CD4-positive, alpha-beta T cell treated with Interleukin-15 for 4 hours (primary cell): ENCODE data around the gene SLC12A6.

Experiments
- DNase-seq: peaks from one replicate; pipeline ENCODE4 v3.0.0-alpha.2; 2020; ENCODE audit warnings: low spot score

Gene SLC12A6

DNA sequence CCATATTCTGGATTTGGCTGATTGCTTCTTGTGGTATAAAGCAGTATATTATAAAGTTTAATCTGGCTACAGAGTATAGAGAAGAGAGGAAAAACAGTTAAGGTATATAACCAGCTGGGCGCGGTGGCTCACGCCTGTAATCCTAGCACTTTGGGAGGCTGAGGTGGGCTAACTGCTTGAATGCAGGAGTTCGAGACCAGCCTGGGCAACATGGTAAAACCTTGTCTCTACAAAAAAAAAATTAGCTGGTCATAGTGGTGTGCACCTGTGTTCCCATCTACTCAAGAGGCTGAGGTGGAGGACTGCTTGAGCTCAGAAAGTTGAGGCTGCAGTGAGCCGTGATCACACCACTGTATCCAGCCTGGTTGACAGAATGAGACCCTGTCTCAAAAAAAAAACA is 7.3 kb downstream of the SLC12A6 start:
- DNase-seq, result no peak

- no peak for DNase-seq
Observed at GRCh38 chr15:34329006-34329405, 8.6 kb downstream of the SLC12A6 start.

DNA sequence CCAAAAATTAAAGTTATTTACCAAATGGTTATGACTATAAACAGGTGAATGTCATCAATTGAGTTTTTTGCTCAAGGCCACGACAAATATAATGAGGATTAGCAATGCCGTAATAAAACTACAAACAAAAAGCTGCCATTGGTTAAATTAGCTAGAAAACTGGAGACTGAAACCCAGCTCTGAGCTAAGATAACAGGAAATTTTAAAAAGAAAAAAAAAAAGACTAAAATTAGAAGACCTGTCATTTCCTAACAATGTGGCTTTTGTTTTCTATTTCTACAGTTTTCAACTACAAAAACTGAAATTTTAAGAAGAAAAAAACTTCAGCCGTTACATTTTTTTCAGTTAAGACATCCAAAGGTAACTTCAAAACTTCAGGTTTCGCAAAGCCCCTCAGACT is 9.7 kb downstream of the SLC12A6 start:
- no peak for DNase-seq

DNA sequence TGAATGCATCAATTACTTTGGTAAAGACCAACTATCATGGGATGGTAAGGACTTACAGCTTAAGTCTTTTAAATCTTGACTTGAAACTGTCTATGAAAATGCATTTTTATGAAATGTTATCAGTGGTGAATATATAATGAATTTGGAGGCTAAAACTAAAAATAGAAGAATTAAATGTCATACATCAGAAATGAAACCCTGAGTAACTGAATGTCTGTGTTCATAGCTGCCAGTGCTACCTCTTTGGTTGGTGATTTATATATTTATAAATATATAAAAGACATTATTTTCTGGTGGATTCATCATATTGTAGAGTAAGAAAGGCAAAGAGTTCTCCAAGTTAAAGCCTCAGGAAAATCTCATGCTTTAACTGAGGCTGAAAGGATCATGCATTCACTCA is 12.2 kb downstream of the SLC12A6 start:
- no peak for DNase-seq

DNA sequence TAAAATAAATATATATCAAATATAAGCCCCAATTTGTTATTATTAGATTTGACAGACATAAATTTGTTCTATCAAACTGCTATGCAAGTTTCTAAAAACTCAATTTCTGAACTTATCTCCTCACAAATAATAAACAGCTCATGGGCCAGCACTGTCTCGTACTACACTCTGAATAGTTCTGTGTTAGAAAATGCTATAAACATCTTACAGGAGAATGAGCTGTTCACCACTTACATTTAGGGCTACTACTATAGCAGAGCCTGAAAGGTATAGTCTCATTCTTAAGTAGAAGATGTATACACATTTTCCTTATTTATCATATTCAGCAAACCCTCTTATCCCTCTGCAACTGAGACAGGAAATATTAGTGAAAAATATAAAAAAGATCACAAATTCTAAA is 12.6 kb downstream of the SLC12A6 start:
- no peak for DNase-seq

- no peak for DNase-seq
Observed at GRCh38 chr15:34323217-34323616, 14.4 kb downstream of the SLC12A6 start.

GRCh38 chr15:34318277-34319079 is 19.1 kb downstream of the SLC12A6 start:
- peak; percentile 33 for DNase-seq

DNA sequence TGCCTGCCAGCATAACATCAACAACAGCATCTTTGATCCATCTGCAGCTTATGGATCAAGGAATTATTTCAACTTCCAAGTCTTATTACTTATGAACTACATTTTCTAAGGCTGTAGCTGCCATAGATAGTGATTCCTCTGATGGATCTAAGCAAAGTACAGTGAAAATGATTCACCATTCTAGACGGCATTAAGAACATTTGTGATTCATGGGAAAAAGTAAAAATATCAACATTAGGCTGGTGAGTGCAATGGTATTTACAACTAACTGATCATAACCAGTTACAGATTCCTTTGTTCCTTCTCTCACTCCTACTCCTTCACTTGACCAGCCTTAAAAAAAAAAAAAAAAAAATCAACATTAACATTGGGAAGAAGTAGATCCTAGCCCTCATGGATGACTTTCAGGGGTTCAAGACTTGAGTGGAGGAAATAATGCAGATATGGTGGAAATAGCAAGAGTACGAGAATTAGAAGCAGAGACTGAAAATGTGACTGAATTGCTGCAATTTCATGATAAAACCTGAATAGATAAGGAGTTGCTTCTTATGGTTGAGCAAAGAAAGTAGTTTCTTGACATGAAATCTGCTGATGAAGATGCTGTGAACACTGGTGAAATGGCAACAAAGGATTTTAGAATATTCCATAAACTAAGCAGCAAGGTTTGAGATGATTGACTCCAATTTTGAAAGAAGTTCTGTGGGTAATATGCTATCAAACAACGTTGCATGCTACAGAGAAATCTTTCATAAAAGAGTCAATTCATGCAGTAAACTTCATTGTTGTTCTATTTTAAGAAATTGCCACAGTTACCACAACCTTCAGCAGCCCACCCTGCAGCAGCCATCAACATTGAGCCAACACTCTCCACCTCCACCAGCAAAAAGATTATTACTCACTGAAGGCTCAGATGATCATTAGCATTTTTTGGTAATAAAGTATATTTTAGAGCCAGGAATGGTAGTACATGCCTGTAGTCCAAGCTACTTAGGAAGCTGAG is 22.8 kb downstream of the SLC12A6 start:
- no peak for DNase-seq

GRCh38 chr15:34311563-34311962 is 26.0 kb downstream of the SLC12A6 start:
- DNase-seq, result no peak

GRCh38 chr15:34304613-34305012 is 33.0 kb downstream of the SLC12A6 start:
- no peak for DNase-seq

- no peak for DNase-seq
Observed at GRCh38 chr15:34301058-34301457, 36.5 kb downstream of the SLC12A6 start.

GRCh38 chr15:34297059-34297458 is 40.5 kb downstream of the SLC12A6 start:
- no peak for DNase-seq

DNA sequence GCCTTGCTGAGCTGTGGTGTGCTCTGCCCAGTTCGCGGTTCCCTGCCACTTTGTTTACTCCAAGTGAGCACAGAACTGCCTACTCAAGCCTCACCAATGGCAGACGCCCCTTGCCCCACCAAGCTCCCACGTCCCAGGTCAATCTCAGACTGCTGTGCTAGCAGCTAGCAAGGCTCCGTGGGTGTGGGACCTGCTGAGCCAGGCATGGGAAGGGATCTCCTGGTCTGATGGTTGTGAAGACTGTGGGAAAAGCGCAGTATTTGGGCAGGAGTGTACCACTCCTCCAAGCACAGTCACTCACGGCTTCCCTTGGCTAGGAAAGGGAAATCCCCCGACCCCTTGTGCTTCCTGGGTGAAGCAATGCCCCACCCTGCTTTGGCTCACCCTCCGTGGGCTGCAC is 45.0 kb downstream of the SLC12A6 start:
- DNase-seq, result no peak

- DNase-seq, result no peak
Observed at GRCh38 chr15:34284937-34285336, 52.6 kb downstream of the SLC12A6 start.

- DNase-seq, result no peak
Observed at GRCh38 chr15:34282384-34282783, 55.2 kb downstream of the SLC12A6 start.

GRCh38 chr15:34280193-34280592 is 57.4 kb downstream of the SLC12A6 start:
- no peak for DNase-seq

- DNase-seq, result no peak
Observed at GRCh38 chr15:34279368-34279767, 58.2 kb downstream of the SLC12A6 start.

GRCh38 chr15:34275721-34276120 is 61.9 kb downstream of the SLC12A6 start:
- DNase-seq, result no peak

GRCh38 chr15:34275154-34275553 is 62.4 kb downstream of the SLC12A6 start:
- no peak for DNase-seq

GRCh38 chr15:34271493-34271892 is 66.1 kb downstream of the SLC12A6 start:
- no peak for DNase-seq

- no peak for DNase-seq
Observed at GRCh38 chr15:34266751-34267150, 70.8 kb downstream of the SLC12A6 start.

DNA sequence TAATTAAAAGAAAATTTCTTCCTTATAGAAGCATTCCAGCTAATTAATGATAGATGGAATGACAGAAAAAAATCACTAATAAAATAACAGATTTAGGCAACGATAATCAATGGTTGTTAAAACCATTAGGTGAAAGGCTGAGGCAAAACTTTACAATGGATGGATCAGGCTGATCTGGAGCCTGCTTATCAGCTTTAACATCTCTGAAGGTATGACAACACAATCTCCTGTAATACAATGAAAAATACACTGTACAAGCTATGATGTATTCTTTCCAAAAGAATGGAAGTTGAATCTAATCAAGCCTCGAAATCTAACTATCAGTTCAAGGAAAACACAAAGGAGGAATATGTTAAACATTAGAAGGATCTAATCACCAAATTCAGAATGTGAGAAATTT is 73.5 kb downstream of the SLC12A6 start:
- no peak for DNase-seq

- no peak for DNase-seq
Observed at GRCh38 chr15:34262362-34262761, 75.2 kb downstream of the SLC12A6 start.
